DND-41 (cell line): ENCODE data around the gene SCN8A.

Experiments used
- CTCF ChIP-seq: IDR thresholded peaks from 2 replicates; pipeline ENCODE4 v1.5.1; 2012; ENCODE audit warnings: borderline replicate concordance, low read length, moderate library complexity, mild to moderate bottlenecking; ENCODE audit not compliant: poor library complexity, severe bottlenecking; ENCODE audit errors: extremely low read depth
- EZH2 ChIP-seq: IDR thresholded peaks from 3 replicates; pipeline ENCODE4 v1.6.1; 2012; ENCODE audit warnings: borderline replicate concordance, low read depth, mild to moderate bottlenecking, moderate library complexity, low read length, inconsistent platforms; ENCODE audit not compliant: severe bottlenecking

GRCh38 chr12:51717326-51717925 lies 126.4 kb downstream of the SCN8A start:
- TF ChIP-seq EZH2 (no peak), CTCF (no peak)
